Esophagus squamous epithelium (tissue), 5 donors: Measurements from ENCODE around the gene PTPRG. TPM values are rescaled to one million over a fixed set of nuclear protein-coding genes. Genes with fewer than 3 reads are reported as not detected.

Experiments
- DNase-seq: peaks from one replicate; lab custom pipeline; 2025; lab: John Stamatoyannopoulos, UW
- H3K27ac ChIP-seq, 4 donors: fragments of 200-600 bp; sonication (generic); one replicate each; pipeline ENCODE4 v1.5.1; 2016 to 2019; ENCODE audit warnings: mild to moderate bottlenecking in 1 of 4
- H3K27me3 ChIP-seq, 4 donors: fragments of 200-600 bp; sonication (generic); 1 replicate in 3 of 4; 2 replicates in 1 of 4; pipeline versions ENCODE4 v1.5.1 to v1.6.0; 2017 to 2021; ENCODE audit warnings: antibody characterized with exemption in 1 of 4
- H3K36me3 ChIP-seq, 3 donors: fragments of 200-600 bp; sonication (generic); one replicate each; pipeline ENCODE4 v1.5.1; 2016 to 2019
- H3K4me1 ChIP-seq, 3 donors: fragments of 200-600 bp; sonication (generic); one replicate each; pipeline ENCODE4 v1.5.1; 2017 to 2019
- H3K4me3 ChIP-seq, 4 donors: fragments of 200-600 bp; sonication (generic); 1 replicate in 3 of 4; 2 replicates in 1 of 4; pipeline ENCODE4 v1.5.1; 2016 to 2019; ENCODE audit warnings: mild to moderate bottlenecking in 2 of 4, moderate library complexity in 1 of 4
- H3K9me3 ChIP-seq, 3 donors: fragments of 200-600 bp; sonication (generic); one replicate each; pipeline ENCODE4 v1.5.1; 2016 to 2019
- CTCF ChIP-seq, 6 experiments: fragments of 450-650 bp in 4 of 6; fragments of 200-600 bp in 2 of 6; sonication (generic) in 2 of 6; IDR thresholded peaks; one replicate each; pipeline ENCODE4 v1.5.1; 2016 to 2019; ENCODE audit warnings: antibody characterized with exemption in 6 of 6, mild to moderate bottlenecking in 4 of 6, moderate library complexity in 4 of 6
- POLR2A ChIP-seq, 4 donors: fragments of 450-650 bp; IDR thresholded peaks; one replicate each; pipeline ENCODE4 v1.6.1; 2017; ENCODE audit warnings: antibody characterized with exemption in 4 of 4, mild to moderate bottlenecking in 4 of 4, moderate library complexity in 3 of 4
- WGBS, 2 donors: methylation state at CpG; one replicate each; pipeline ENCODE4 v1.1.5; 2018; 5-methylcytosine and 5-hydroxymethylcytosine counted together
- intact Hi-C: fragments of 100-400 bp; cut with DNase I; formaldehyde crosslinking; loops from one replicate; pipeline ENCODE4 v1.15.0; 2022
- total RNA-seq, 4 donors: library from RNA; depleted of rRNA; stranded (reverse); fragments of >200 nt; gene quantifications; one replicate each; pipeline ENCODE4 v1.1.0, GENCODE V29; 2016
- donor health status: DM: yes; HTN: yes; CAD: no.

PTPRG gene
- total RNA-seq, 4 donors from 2014 or later: 3.7 to 42.2 (median 15.2) TPM

GRCh38 chr3:61606196-61606595 lies 44.8 kb downstream of the PTPRG start:
- WGBS, 2 donors: 94 to 96% methylated on average over 2 to 4 of the region's 6 CpGs
- Histone ChIP-seq H3K27ac (no peak overlapping the region), H3K4me3 (no peak overlapping the region), H3K36me3 (no peaks in the 10 kb centered on the region), H3K4me1 (peaks cover 0 to 3% (median 0%) of the 10 kb centered on the region in 3 donors), H3K9me3 (no peaks in the 10 kb centered on the region), H3K27me3 (no peaks in the 10 kb centered on the region)
- intact Hi-C loops: no loop called here
- DNase-seq: no peak
- TF ChIP-seq CTCF (IDR thresholded peaks at IDR 0.05): no peak
- no peak for TF ChIP-seq POLR2A (IDR thresholded peaks at IDR 0.05)

- Histone ChIP-seq H3K27me3 (no peaks in the 10 kb centered on the region), H3K36me3 (no peaks in the 10 kb centered on the region), H3K27ac (no peak overlapping the region), H3K4me3 (no peak overlapping the region), H3K9me3 (no peaks in the 10 kb centered on the region), H3K4me1 (peaks cover 0 to 3% (median 0%) of the 10 kb centered on the region in 3 donors)
- intact Hi-C loops: no loop called here
- 85 to 92% methylated on average over 4 of the region's 6 CpGs for WGBS, 2 donors
- DNase-seq: no peak
- no peak for TF ChIP-seq POLR2A (IDR thresholded peaks at IDR 0.05)
- no peak for TF ChIP-seq CTCF (IDR thresholded peaks at IDR 0.05)
Measured at GRCh38 chr3:61608072-61608471, 46.7 kb downstream of the PTPRG start.

- Histone ChIP-seq H3K4me1 (peaks cover 0 to 3% (median 0%) of the 10 kb centered on the region in 3 donors), H3K36me3 (no peaks in the 10 kb centered on the region), H3K9me3 (no peaks in the 10 kb centered on the region), H3K4me3 (no peak overlapping the region), H3K27me3 (no peaks in the 10 kb centered on the region), H3K27ac (no peak overlapping the region)
- intact Hi-C loops: no loop called here
- WGBS, 2 donors: 92 to 98% methylated on average over 4 of the region's 5 CpGs
- TF ChIP-seq CTCF (IDR thresholded peaks at IDR 0.05) (no peak), POLR2A (IDR thresholded peaks at IDR 0.05) (no peak)
- DNase-seq: no peak
Measured at GRCh38 chr3:61608711-61609110, 47.3 kb downstream of the PTPRG start.

GRCh38 chr3:61610316-61610715 lies 48.9 kb downstream of the PTPRG start:
- DNase-seq: no peak
- H3K27me3 ChIP-seq: no peaks in the 10 kb centered on the region
- H3K4me1 ChIP-seq: peaks cover 0 to 3% (median 0%) of the 10 kb centered on the region in 3 donors

More at GRCh38 chr3:61610316-61610715, 48.9 kb downstream of the PTPRG start:
- intact Hi-C loops: no loop called here
- no peak overlapping the region for H3K4me3 ChIP-seq
- no peaks in the 10 kb centered on the region for H3K36me3 ChIP-seq
- 39 to 40% methylated on average over 3 of the region's 3 CpGs for WGBS, 2 donors
- TF ChIP-seq POLR2A (IDR thresholded peaks at IDR 0.05) (no peak), CTCF (IDR thresholded peaks at IDR 0.05) (no peak)
- H3K27ac ChIP-seq: no peak overlapping the region
- no peaks in the 10 kb centered on the region for H3K9me3 ChIP-seq
